Tibial artery (tissue), 4 donors: ENCODE measurements around the gene LYSMD3.

Experiments
- DNase-seq, 2 donors: peaks; one replicate each; pipeline ENCODE4 v3.0.0-alpha.2; 2019
- H3K27ac ChIP-seq, 2 donors: fragments of 200-600 bp; sonication (generic) in 1 of 2; 1 replicate in 1 of 2; 2 replicates in 1 of 2; pipeline ENCODE4 v1.5.1; 2018 to 2019; ENCODE audit warnings: mild to moderate bottlenecking in 1 of 2
- H3K27me3 ChIP-seq, 2 donors: fragments of 200-600 bp; sonication (generic) in 1 of 2; one replicate each; pipeline versions ENCODE4 v1.5.1 to v1.6.0; 2016 to 2019
- H3K36me3 ChIP-seq, 3 donors: fragments of 200-600 bp; sonication (generic) in 2 of 3; one replicate each; pipeline ENCODE4 v1.5.1; 2016 to 2019; ENCODE audit warnings: mild to moderate bottlenecking in 2 of 3
- H3K4me1 ChIP-seq, 4 donors: fragments of 200-600 bp; sonication (generic) in 2 of 4; 1 replicate in 3 of 4; 2 replicates in 1 of 4; pipeline ENCODE4 v1.5.1; 2016 to 2019
- H3K4me3 ChIP-seq, 2 donors: fragments of 200-600 bp; sonication (generic) in 1 of 2; 1 replicate in 1 of 2; 2 replicates in 1 of 2; pipeline ENCODE4 v1.5.1; 2018 to 2019; ENCODE audit warnings: mild to moderate bottlenecking in 2 of 2
- H3K9me3 ChIP-seq, 3 donors: fragments of 200-600 bp; sonication (generic) in 1 of 3; one replicate each; pipeline ENCODE4 v1.5.1; 2016 to 2019
- intact Hi-C: fragments of 100-400 bp; cut with DNase I; formaldehyde crosslinking; loops from one replicate; pipeline ENCODE4 v1.15.0; 2023; ENCODE audit warnings: low total_unique reads
- TF ChIP-seq, protein P1 (sequence below), 2 experiments: fragments of 200-600 bp in 1 of 2; fragments of 450-650 bp in 1 of 2; IDR thresholded peaks; one replicate each; pipeline ENCODE4 v1.5.1; 2017 to 2019; ENCODE audit warnings: antibody characterized with exemption in 2 of 2, mild to moderate bottlenecking in 1 of 2, moderate library complexity in 1 of 2

The LYSMD3 gene

DNA sequence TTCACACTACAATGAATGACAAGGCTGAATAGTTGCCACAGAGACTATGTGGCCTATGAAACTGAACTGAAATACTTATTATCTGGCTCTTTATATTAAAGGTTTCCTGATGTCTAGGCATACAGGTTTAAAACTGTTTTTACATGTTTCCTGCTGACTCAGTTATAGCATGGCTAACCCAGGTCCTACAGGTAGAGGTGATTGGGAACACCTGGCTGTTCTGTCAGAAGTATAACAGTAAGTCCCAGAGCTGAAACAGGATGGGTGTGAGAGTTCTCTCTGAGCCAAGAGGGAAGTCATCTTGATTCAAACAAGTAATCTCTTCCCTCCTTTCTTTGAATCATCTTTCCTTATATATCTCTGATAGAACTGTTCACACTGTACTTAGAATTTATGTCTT, 24.3 kb upstream of the LYSMD3 start:
- no peak for DNase-seq
- Histone ChIP-seq H3K4me1 (peaks cover 0 to 8% (median 7%) of the 10 kb centered on the region in 4 donors), H3K27me3 (peaks cover 0 to 30% of the 10 kb centered on the region in 2 donors), H3K36me3 (no peaks in the 10 kb centered on the region), H3K9me3 (no peaks in the 10 kb centered on the region), H3K27ac (no peak overlapping the region), H3K4me3 (no peak overlapping the region)
- TF ChIP-seq, protein P1, sequence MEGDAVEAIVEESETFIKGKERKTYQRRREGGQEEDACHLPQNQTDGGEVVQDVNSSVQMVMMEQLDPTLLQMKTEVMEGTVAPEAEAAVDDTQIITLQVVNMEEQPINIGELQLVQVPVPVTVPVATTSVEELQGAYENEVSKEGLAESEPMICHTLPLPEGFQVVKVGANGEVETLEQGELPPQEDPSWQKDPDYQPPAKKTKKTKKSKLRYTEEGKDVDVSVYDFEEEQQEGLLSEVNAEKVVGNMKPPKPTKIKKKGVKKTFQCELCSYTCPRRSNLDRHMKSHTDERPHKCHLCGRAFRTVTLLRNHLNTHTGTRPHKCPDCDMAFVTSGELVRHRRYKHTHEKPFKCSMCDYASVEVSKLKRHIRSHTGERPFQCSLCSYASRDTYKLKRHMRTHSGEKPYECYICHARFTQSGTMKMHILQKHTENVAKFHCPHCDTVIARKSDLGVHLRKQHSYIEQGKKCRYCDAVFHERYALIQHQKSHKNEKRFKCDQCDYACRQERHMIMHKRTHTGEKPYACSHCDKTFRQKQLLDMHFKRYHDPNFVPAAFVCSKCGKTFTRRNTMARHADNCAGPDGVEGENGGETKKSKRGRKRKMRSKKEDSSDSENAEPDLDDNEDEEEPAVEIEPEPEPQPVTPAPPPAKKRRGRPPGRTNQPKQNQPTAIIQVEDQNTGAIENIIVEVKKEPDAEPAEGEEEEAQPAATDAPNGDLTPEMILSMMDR (IDR thresholded peaks at IDR 0.05) = no peak
- intact Hi-C loops = no loop called here

DNA sequence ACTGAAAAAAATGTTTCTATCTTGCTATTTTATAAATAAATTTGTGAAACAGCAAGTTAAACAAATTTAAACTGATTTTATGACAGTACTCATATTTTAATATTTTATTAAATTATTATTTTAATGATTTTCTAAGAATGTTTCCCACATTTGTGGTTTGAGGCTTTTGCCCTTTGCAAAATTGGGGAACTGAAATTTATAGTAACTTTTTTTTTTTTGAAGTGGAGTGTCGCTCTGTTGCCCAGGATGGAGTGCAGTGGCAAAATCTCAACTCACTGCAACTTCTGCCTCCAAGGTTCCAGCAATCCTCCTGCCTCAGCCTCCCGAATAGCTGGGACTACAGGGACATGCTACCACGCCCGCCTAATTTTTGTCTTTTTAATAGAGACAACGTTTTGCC, 22.0 kb upstream of the LYSMD3 start:
- H3K4me1 ChIP-seq = peaks cover 0 to 6% (median 0%) of the 10 kb centered on the region in 4 donors
- no peak for DNase-seq
- intact Hi-C loops = no loop called here
- no peak overlapping the region for H3K4me3 ChIP-seq
- no peak overlapping the region for H3K27ac ChIP-seq
- TF ChIP-seq, protein P1 (IDR thresholded peaks at IDR 0.05) = no peak
- H3K27me3 ChIP-seq = peaks cover 0 to 14% of the 10 kb centered on the region in 2 donors
- H3K36me3 ChIP-seq = no peaks in the 10 kb centered on the region
- H3K9me3 ChIP-seq = no peaks in the 10 kb centered on the region

DNA sequence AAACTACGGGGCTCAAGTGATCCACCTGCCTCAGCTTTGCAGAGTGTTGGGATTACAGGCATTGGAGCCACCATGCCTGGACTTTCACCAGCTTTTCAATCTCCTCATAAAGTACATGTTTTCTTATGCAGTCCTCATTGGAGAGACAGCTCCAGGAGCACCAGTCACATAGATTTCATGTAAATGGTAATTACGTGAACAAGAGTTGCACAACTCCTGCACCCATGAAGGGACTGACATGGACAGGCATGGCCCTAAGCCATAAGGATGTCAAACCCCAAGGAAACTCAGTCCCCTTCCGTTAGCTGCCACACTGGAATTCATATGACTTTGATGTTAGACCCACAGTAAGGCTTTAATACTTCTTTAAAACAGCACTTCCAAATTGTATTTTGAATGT, 21.6 kb upstream of the LYSMD3 start:
- no peak overlapping the region for H3K27ac ChIP-seq
- H3K36me3 ChIP-seq = no peaks in the 10 kb centered on the region
- no peak overlapping the region for H3K4me3 ChIP-seq
- no peaks in the 10 kb centered on the region for H3K9me3 ChIP-seq
- TF ChIP-seq, protein P1 (IDR thresholded peaks at IDR 0.05) = no peak
- no peak for DNase-seq
- peaks cover 0 to 11% of the 10 kb centered on the region in 2 donors for H3K27me3 ChIP-seq
- intact Hi-C loops = no loop called here
- H3K4me1 ChIP-seq = peaks cover 0 to 6% (median 0%) of the 10 kb centered on the region in 4 donors

DNA sequence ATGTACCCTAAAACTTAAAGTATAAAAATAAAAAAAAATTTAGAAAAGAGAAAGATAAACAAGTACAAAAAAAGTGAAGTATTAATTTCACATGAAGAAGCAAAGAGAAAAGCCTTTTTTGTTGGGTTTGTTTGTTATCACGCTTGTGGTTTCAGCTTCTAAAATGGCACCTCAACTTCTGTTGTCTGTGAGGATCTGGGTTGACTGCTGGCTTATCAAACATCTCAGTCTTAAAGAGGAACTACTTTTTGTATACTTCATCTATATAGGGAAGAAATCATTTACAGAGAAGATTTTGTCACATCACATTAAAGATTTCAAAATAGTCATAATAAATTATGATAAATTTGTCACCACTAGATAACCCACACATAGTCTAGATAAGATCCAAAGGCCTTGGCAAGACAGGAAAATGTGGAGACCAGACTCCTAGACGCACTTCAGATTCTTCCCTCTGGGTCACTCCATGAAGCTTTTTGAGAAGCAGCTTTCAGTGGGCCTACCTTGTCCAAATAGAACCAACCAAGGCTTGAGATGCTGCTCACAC, 20.4 kb upstream of the LYSMD3 start:
- H3K27ac ChIP-seq = no peak overlapping the region
- H3K36me3 ChIP-seq = no peaks in the 10 kb centered on the region
- intact Hi-C loops = no loop called here
- H3K27me3 ChIP-seq = peaks cover 0 to 13% of the 10 kb centered on the region in 2 donors
- DNase-seq = no peak
- no peaks in the 10 kb centered on the region for H3K9me3 ChIP-seq
- H3K4me1 ChIP-seq = peaks cover 0 to 6% (median 0%) of the 10 kb centered on the region in 4 donors
- no peak overlapping the region for H3K4me3 ChIP-seq
- TF ChIP-seq, protein P1 (IDR thresholded peaks at IDR 0.05) = no peak

DNA sequence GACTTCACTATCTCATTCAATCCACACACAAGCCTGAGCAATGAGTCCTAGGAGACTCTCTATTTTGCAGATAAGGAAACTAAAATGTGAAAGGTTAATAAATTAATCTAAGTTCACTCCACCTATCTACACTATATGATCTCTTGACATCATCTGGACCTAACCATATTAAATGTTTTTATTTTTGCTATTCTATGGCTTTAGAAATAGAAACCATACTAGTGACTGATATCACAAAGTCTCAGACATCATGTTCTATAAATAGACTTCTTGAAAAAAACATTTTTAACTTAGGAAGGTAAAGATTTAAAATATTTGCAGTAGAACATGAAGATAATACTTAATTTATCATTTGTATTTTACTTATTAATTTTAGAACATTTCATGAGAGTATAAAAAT, 19.8 kb upstream of the LYSMD3 start:
- no peaks in the 10 kb centered on the region for H3K9me3 ChIP-seq
- TF ChIP-seq, protein P1 (IDR thresholded peaks at IDR 0.05) = no peak
- H3K27me3 ChIP-seq = peaks cover 0 to 13% of the 10 kb centered on the region in 2 donors
- no peak overlapping the region for H3K27ac ChIP-seq
- peaks cover 0 to 6% (median 0%) of the 10 kb centered on the region in 4 donors for H3K4me1 ChIP-seq
- no peak for DNase-seq
- H3K36me3 ChIP-seq = no peaks in the 10 kb centered on the region
- intact Hi-C loops = no loop called here
- no peak overlapping the region for H3K4me3 ChIP-seq
